TTC549 (cell line): ENCODE results near the gene ACKR4.
A peak's percentile ranks its signal among the peaks of the same experiment; 100 is the strongest.

ENCODE experiments used
- FAIRE-seq: peaks from 2 replicates; lab custom pipeline; 2012; peaks lifted over from hg19 to GRCh38; lab: Jason Lieb, UNC

ACKR4 gene

DNA sequence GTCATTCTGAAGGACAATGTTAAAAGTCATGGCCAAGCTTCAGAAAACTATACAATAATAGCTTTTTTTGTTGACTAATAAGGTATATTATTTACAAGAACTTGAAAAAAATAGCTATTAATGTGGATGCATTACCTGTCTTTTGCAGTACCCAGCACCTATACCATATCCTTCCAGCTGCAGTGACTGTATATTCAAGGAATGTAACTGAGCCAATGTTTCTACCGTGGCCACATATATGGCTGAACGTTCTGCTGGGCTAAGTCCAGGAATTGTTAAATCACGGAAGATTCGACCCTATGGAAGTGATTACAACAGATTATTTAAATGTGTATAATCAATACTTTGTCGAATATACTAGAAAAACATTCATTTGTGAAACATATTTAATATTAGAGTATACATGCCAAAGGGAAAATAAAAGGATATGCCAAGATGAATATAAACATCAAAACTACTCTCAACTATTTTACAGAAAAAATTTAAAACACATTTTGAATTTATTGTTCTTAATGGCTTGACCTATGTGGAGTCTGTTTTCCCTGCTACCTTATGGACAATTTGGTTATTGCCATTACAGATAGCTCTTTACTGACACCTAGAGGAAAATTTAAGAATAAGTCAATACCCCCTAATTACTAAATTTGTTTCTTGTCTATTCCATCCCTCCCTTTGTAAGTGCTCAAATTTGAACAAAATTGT, 44.9 kb downstream of the ACKR4 start:
- peak; percentile 93 for FAIRE-seq

DNA sequence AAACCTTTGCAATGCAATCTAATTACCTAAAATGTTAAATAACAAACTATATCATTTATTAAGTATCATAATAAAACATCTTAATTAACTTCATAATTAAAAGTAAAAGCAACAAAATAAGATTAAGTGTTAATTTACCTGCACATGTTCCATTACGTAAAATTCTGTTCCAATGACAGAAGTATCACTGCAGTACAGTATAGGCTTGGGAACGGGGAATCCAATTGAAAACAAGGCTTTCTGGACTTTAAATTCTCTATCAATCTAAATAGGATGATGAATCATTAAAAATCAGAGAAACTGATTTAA, 45.4 kb downstream of the ACKR4 start:
- no peak for FAIRE-seq

DNA sequence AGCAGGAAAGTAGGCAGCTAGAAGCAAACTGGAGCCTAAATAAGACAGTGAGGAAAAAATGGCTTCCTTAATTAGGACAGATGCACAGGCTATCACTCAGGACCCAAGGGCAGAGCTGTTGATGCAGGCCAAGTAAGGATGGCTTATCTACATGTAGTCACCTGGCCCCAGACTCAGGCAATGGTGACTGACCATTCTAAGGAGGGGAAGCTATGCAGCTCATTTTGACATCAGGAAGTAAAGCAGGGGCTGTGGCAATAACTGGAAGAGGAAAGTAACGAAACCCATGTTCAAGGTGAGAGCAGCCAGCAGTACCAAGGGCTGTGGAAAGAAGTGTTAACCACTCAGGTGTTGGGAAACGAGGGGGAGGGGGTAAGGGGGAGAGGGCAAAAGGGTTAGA, 46.3 kb downstream of the ACKR4 start:
- FAIRE-seq, result no peak

DNA sequence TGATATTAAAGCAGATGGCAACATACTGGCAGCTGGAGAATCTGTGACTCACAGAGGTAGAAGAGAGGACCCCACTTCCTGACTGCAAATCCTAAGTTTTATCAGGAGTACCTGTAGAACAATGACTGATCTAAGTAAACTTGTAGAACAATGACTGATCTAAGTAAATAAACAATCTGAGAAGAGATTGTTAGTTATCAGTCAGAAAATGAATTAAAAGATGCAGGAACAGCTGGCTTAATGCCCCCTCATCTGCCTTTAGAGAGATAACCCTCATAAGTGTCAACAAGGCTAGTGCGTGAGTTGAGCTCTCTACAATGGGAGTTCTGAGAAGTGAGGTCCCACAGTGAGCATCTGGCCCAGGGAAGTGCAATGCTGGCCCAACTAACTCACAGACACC, 48.0 kb downstream of the ACKR4 start:
- FAIRE-seq, result no peak

DNA sequence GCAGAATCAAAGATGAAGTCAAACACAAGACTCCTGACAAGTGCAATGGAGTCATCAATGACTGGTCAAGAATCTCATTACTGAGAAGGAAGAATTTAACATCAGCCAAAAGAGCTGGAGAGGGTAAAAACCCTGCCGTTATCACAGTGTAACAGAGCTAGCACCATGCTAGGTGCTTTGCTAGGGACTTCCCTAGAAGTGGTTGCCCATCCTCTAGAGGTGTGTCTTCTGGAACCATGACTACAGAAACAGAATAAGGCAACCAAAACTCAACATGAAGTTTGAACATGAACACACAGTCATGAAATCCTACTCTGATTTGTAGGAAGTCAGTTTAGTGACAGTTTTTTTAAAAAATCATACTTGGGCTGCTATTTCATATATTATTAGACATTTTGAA, 53.1 kb downstream of the ACKR4 start:
- FAIRE-seq, result no peak
